PC-3 (cell line): ENCODE results near the gene DOCK4.

Experiments
- EZH2 ChIP-seq: fragments of 300-600 bp; sonication (generic); IDR thresholded peaks from one replicate; pipeline ENCODE4 v1.6.1; 2017; ENCODE audit warnings: antibody characterized with exemption, mild to moderate bottlenecking, low read length; ENCODE audit not compliant: unreplicated experiment
- TF ChIP-seq, protein P1 (sequence below): fragments of 300-600 bp; sonication (generic); conservative IDR thresholded peaks from 2 replicates; pipeline ENCODE4 v1.5.1; 2017; ENCODE audit warnings: antibody characterized with exemption, low read depth, mild to moderate bottlenecking, low read length

DNA sequence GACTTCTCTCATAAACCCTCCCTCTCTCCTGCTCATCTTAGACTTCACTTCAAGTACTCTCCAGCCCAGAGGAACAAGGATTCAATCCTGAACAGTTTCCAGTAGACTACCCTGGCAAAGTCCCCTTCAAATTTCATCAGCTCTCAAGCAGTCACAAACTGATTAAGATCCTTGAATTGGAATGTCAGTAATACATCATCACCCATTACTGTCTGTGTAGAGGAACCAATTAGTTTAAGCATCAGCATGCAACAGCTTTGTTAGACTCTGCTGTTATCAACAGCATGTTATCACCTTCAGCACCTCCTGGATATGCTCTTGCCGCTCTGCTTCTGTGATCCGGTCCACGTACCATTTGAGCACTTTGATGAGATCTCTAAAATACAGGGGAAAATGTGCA, 336.9 kb downstream of the DOCK4 start:
- TF ChIP-seq, protein P1, sequence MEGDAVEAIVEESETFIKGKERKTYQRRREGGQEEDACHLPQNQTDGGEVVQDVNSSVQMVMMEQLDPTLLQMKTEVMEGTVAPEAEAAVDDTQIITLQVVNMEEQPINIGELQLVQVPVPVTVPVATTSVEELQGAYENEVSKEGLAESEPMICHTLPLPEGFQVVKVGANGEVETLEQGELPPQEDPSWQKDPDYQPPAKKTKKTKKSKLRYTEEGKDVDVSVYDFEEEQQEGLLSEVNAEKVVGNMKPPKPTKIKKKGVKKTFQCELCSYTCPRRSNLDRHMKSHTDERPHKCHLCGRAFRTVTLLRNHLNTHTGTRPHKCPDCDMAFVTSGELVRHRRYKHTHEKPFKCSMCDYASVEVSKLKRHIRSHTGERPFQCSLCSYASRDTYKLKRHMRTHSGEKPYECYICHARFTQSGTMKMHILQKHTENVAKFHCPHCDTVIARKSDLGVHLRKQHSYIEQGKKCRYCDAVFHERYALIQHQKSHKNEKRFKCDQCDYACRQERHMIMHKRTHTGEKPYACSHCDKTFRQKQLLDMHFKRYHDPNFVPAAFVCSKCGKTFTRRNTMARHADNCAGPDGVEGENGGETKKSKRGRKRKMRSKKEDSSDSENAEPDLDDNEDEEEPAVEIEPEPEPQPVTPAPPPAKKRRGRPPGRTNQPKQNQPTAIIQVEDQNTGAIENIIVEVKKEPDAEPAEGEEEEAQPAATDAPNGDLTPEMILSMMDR, result no peak
- no peak for TF ChIP-seq EZH2
